NCI-H2029 treated with DMSO at 0.1 percent for 48 hours (cell line): ENCODE measurements around the gene CCT6B.
"Not testable (repeated sequence)": the region's sequence is repeated elsewhere in the genome, so short reads cannot be mapped to it uniquely, and the experiment has no call there.

Source experiments
- DNase-seq: peaks from one replicate; lab custom pipeline; 2025; lab: John Stamatoyannopoulos, UW

The CCT6B gene

GRCh38 chr17:34979650-34980352 is 18.5 kb upstream of the CCT6B start:
- DNase-seq: no peak

- DNase-seq: no peak
Observed at GRCh38 chr17:34979153-34979552, 17.9 kb upstream of the CCT6B start.

GRCh38 chr17:34974794-34975785 is 13.8 kb upstream of the CCT6B start:
- no peak for DNase-seq

GRCh38 chr17:34974179-34974578 is 12.9 kb upstream of the CCT6B start:
- DNase-seq: no peak

GRCh38 chr17:34958438-34958837 is 2.8 kb downstream of the CCT6B start:
- DNase-seq: no peak

GRCh38 chr17:34950780-34951179 is 10.5 kb downstream of the CCT6B start:
- not testable (repeated sequence) for DNase-seq

GRCh38 chr17:34930283-34930682 is 31.0 kb downstream of the CCT6B start:
- DNase-seq: no peak

- no peak for DNase-seq
Observed at GRCh38 chr17:34926661-34927060, 34.6 kb downstream of the CCT6B start.

GRCh38 chr17:34920676-34921075 is 40.6 kb downstream of the CCT6B start:
- no peak for DNase-seq

- DNase-seq: no peak
Observed at GRCh38 chr17:34917381-34917780, 43.9 kb downstream of the CCT6B start.

- DNase-seq: no peak
Observed at GRCh38 chr17:34916120-34916519, 45.1 kb downstream of the CCT6B start.

GRCh38 chr17:34913001-34913400 is 48.3 kb downstream of the CCT6B start:
- no peak for DNase-seq

- DNase-seq: no peak
Observed at GRCh38 chr17:34909040-34909439, 52.2 kb downstream of the CCT6B start.

- no peak for DNase-seq
Observed at GRCh38 chr17:34902831-34903547, 58.3 kb downstream of the CCT6B start.

GRCh38 chr17:34899643-34900291 is 61.5 kb downstream of the CCT6B start:
- DNase-seq: no peak

- no peak for DNase-seq
Observed at GRCh38 chr17:34895383-34895782, 65.9 kb downstream of the CCT6B start.

- DNase-seq: no peak
Observed at GRCh38 chr17:34894964-34895363, 66.3 kb downstream of the CCT6B start.

- DNase-seq: no peak
Observed at GRCh38 chr17:34892461-34893249, 68.6 kb downstream of the CCT6B start.

GRCh38 chr17:34886831-34887230 is 74.4 kb downstream of the CCT6B start:
- no peak for DNase-seq

- no peak for DNase-seq
Observed at GRCh38 chr17:34885076-34885475, 76.2 kb downstream of the CCT6B start.

- no peak for DNase-seq
Observed at GRCh38 chr17:34884597-34884996, 76.7 kb downstream of the CCT6B start.
